Testis (tissue), 2 donors: Measurements from ENCODE around the gene ZNF32.

Experiments
- POLR2A ChIP-seq: fragments of 450-650 bp; IDR thresholded peaks from one replicate; pipeline ENCODE4 v1.6.1; 2017; ENCODE audit warnings: antibody characterized with exemption, mild to moderate bottlenecking, moderate library complexity
- TF ChIP-seq, protein P1 (sequence below), 3 experiments: fragments of 450-650 bp in 2 of 3; fragments of 200-600 bp in 1 of 3; sonication (generic) in 1 of 3; IDR thresholded peaks; one replicate each; pipeline ENCODE4 v1.5.1; 2016 to 2019; ENCODE audit warnings: antibody characterized with exemption in 3 of 3, mild to moderate bottlenecking in 2 of 3, moderate library complexity in 1 of 3

DNA sequence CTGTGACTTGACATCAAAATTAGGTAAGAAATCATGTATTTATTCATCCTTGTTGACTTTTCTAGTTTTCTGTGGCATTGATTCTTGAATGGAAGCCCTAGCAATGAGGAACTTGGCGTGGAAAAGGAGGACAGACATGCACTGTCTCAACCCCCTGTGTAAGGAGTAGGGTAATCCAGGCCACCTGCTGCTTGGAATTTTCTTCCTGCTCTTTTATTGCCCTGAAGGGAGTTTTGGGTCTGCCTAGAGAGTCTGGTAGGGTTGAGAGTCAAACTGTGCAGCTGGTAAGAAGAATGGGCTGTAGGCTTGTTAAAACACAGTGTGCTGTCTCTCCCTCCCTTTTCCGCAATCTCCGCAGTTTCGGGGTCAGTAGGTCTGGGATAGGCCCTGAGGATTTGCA is 19.7 kb downstream of the ZNF32 start:
- TF ChIP-seq, protein P1, sequence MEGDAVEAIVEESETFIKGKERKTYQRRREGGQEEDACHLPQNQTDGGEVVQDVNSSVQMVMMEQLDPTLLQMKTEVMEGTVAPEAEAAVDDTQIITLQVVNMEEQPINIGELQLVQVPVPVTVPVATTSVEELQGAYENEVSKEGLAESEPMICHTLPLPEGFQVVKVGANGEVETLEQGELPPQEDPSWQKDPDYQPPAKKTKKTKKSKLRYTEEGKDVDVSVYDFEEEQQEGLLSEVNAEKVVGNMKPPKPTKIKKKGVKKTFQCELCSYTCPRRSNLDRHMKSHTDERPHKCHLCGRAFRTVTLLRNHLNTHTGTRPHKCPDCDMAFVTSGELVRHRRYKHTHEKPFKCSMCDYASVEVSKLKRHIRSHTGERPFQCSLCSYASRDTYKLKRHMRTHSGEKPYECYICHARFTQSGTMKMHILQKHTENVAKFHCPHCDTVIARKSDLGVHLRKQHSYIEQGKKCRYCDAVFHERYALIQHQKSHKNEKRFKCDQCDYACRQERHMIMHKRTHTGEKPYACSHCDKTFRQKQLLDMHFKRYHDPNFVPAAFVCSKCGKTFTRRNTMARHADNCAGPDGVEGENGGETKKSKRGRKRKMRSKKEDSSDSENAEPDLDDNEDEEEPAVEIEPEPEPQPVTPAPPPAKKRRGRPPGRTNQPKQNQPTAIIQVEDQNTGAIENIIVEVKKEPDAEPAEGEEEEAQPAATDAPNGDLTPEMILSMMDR (IDR thresholded peaks at IDR 0.05): no peak
- no peak for TF ChIP-seq POLR2A
